ENCODE measurements around the gene IRX2.

The IRX2 gene

GRCh38 chr5:2751592-2752021 is at the start of gene IRX2:
Gene IRX2, minus strand, starts transcription at chr5:2751677. Its CDS starts 264 bp downstream, at chr5:2751413.
- no peak for DNase-seq (ENCODE audit: low read depth)

GRCh38 chr5:2800035-2800434 is 48.6 kb upstream of the IRX2 start:
- no peak for DNase-seq (ENCODE audit: low read depth)

- DNase-seq (ENCODE audit: low read depth) = no peak
These were observed 46.5 kb upstream of the IRX2 start for GRCh38 chr5:2797981-2798380.

- no peak for DNase-seq (ENCODE audit: low read depth)
These were observed 45.7 kb upstream of the IRX2 start for GRCh38 chr5:2797160-2797559.

GRCh38 chr5:2783223-2783622 is 31.7 kb upstream of the IRX2 start:
- DNase-seq (ENCODE audit: low read depth) = no peak

- no peak for DNase-seq (ENCODE audit: low read depth)
These were observed 31.2 kb upstream of the IRX2 start for GRCh38 chr5:2782658-2783057.

- DNase-seq (ENCODE audit: low read depth) = no peak
These were observed 29.1 kb upstream of the IRX2 start for GRCh38 chr5:2780421-2781171.

GRCh38 chr5:2779459-2779858 is 28.0 kb upstream of the IRX2 start:
- no peak for DNase-seq (ENCODE audit: low read depth)

- no peak for DNase-seq (ENCODE audit: low read depth)
These were observed 25.1 kb upstream of the IRX2 start for GRCh38 chr5:2776337-2777302.

- no peak for DNase-seq (ENCODE audit: low read depth)
These were observed 21.9 kb upstream of the IRX2 start for GRCh38 chr5:2773327-2773726.

GRCh38 chr5:2767089-2767488 is 15.6 kb upstream of the IRX2 start:
- DNase-seq (ENCODE audit: low read depth) = no peak

GRCh38 chr5:2764581-2764980 is 13.1 kb upstream of the IRX2 start:
- no peak for DNase-seq (ENCODE audit: low read depth)

GRCh38 chr5:2763533-2763794 is 12.0 kb upstream of the IRX2 start:
- DNase-seq (ENCODE audit: low read depth) = no peak

GRCh38 chr5:2762744-2763532 is 11.5 kb upstream of the IRX2 start:
- no peak for DNase-seq (ENCODE audit: low read depth)

- DNase-seq (ENCODE audit: low read depth) = no peak
These were observed 10.5 kb upstream of the IRX2 start for GRCh38 chr5:2761921-2762488.

GRCh38 chr5:2759696-2760461 is 8.4 kb upstream of the IRX2 start:
- no peak for DNase-seq (ENCODE audit: low read depth)

- DNase-seq (ENCODE audit: low read depth) = no peak
These were observed 7.6 kb upstream of the IRX2 start for GRCh38 chr5:2759091-2759490.

- no peak for DNase-seq (ENCODE audit: low read depth)
These were observed 7.2 kb upstream of the IRX2 start for GRCh38 chr5:2758632-2759031.

- no peak for DNase-seq (ENCODE audit: low read depth)
These were observed 6.3 kb upstream of the IRX2 start for GRCh38 chr5:2757563-2758351.

Data from HS-5 (cell line).